Nephron (organoid): ENCODE results near the gene PRPF6.
A peak's percentile ranks its signal among the peaks of the same experiment; 100 is the strongest.

Source experiments
- H3K27ac Mint-ChIP-seq, 3 experiments: 2 replicates each; pipeline ENCODE4 v1.8.0; 2020; ENCODE audit warnings: mixed read lengths in 3 of 3, mild to moderate bottlenecking in 2 of 3, moderate library complexity in 1 of 3
- H3K27me3 Mint-ChIP-seq: 2 replicates; pipeline ENCODE4 v1.8.0; 2021; ENCODE audit warnings: low read depth, mild to moderate bottlenecking, moderate library complexity, mixed read lengths
- H3K36me3 Mint-ChIP-seq: 2 replicates; pipeline ENCODE4 v1.8.0; 2020; ENCODE audit warnings: low read depth, mixed read lengths
- H3K4me1 Mint-ChIP-seq: 2 replicates; pipeline ENCODE4 v1.8.0; 2020; ENCODE audit warnings: mixed read lengths
- H3K4me3 Mint-ChIP-seq, 3 experiments: 2 replicates each; pipeline ENCODE4 v1.8.0; 2020; ENCODE audit warnings: mild to moderate bottlenecking in 3 of 3, mixed read lengths in 3 of 3, moderate library complexity in 2 of 3
- H3K9me3 Mint-ChIP-seq: 2 replicates; pipeline ENCODE4 v1.8.0; 2020; ENCODE audit warnings: mixed read lengths
- TF ChIP-seq, protein P1 (sequence below), 3 experiments: fragments of 200-600 bp; sonication (generic); IDR thresholded peaks; one replicate each; pipeline ENCODE4 v1.5.0; 2021; ENCODE audit warnings: antibody characterized with exemption in 3 of 3; ENCODE audit not compliant: unreplicated experiment in 3 of 3

Gene PRPF6

GRCh38 chr20:63955281-63955826 is 25.6 kb upstream of the PRPF6 start:
- Mint-ChIP-seq H3K4me3 (peak overlapping the region; percentile 85 to 88 (median 86)), H3K4me1 (peaks cover 18% of the 10 kb centered on the region), H3K27ac (peak overlapping the region in 1 of 3 experiments; percentile 60), H3K27me3 (no peaks in the 10 kb centered on the region), H3K9me3 (no peaks in the 10 kb centered on the region), H3K36me3 (no peaks in the 10 kb centered on the region)
- TF ChIP-seq, protein P1, sequence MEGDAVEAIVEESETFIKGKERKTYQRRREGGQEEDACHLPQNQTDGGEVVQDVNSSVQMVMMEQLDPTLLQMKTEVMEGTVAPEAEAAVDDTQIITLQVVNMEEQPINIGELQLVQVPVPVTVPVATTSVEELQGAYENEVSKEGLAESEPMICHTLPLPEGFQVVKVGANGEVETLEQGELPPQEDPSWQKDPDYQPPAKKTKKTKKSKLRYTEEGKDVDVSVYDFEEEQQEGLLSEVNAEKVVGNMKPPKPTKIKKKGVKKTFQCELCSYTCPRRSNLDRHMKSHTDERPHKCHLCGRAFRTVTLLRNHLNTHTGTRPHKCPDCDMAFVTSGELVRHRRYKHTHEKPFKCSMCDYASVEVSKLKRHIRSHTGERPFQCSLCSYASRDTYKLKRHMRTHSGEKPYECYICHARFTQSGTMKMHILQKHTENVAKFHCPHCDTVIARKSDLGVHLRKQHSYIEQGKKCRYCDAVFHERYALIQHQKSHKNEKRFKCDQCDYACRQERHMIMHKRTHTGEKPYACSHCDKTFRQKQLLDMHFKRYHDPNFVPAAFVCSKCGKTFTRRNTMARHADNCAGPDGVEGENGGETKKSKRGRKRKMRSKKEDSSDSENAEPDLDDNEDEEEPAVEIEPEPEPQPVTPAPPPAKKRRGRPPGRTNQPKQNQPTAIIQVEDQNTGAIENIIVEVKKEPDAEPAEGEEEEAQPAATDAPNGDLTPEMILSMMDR (IDR thresholded peaks at IDR 0.05; ENCODE audit: unreplicated experiment in 3 of 3) = peak in 2 of 3 experiments; percentile 21 to 22

- Mint-ChIP-seq H3K9me3 (no peaks in the 10 kb centered on the region), H3K27ac (peak within 1 kb of the TSS in 2 of 3 experiments; percentile 63 to 76), H3K36me3 (no peaks in the 10 kb centered on the region), H3K4me1 (peaks cover 18% of the 10 kb centered on the region), H3K4me3 (peak within 1 kb of the TSS; percentile 85 to 89 (median 88)), H3K27me3 (no peaks in the 10 kb centered on the region)
- TF ChIP-seq, protein P1 (IDR thresholded peaks at IDR 0.05; ENCODE audit: unreplicated experiment in 3 of 3) = peak in 2 of 3 experiments; percentile 4 to 7
Observed at GRCh38 chr20:63955827-63956663, 24.9 kb upstream of the PRPF6 start, which contains the start of gene UCKL1. Gene UCKL1, minus strand, starts transcription at chr20:63956416. Its CDS starts 44 bp downstream, at chr20:63956372.

GRCh38 chr20:63956664-63957003 is 24.3 kb upstream of the PRPF6 start:
- H3K36me3 Mint-ChIP-seq = no peaks in the 10 kb centered on the region
- peaks cover 18% of the 10 kb centered on the region for H3K4me1 Mint-ChIP-seq
- no peaks in the 10 kb centered on the region for H3K27me3 Mint-ChIP-seq
- H3K9me3 Mint-ChIP-seq = no peaks in the 10 kb centered on the region
- peak overlapping the region; percentile 85 to 89 (median 88) for H3K4me3 Mint-ChIP-seq
- TF ChIP-seq, protein P1 (IDR thresholded peaks at IDR 0.05; ENCODE audit: unreplicated experiment in 3 of 3) = no peak
- peak overlapping the region in 1 of 3 experiments; percentile 59 for H3K27ac Mint-ChIP-seq

GRCh38 chr20:63957004-63957689 is 23.8 kb upstream of the PRPF6 start:
- TF ChIP-seq, protein P1 (IDR thresholded peaks at IDR 0.05; ENCODE audit: unreplicated experiment in 3 of 3) = peak in 1 of 3 experiments; percentile 25
- Mint-ChIP-seq H3K4me3 (peak overlapping the region; percentile 85 to 89 (median 88)), H3K36me3 (no peaks in the 10 kb centered on the region), H3K4me1 (peaks cover 18% of the 10 kb centered on the region), H3K27ac (peak overlapping the region in 2 of 3 experiments; percentile 50 to 63), H3K27me3 (no peaks in the 10 kb centered on the region), H3K9me3 (no peaks in the 10 kb centered on the region)

GRCh38 chr20:63957690-63958441 is 23.1 kb upstream of the PRPF6 start:
- H3K4me3 Mint-ChIP-seq = peak overlapping the region; percentile 80 to 88 (median 85)
- TF ChIP-seq, protein P1 (IDR thresholded peaks at IDR 0.05; ENCODE audit: unreplicated experiment in 3 of 3) = no peak
- H3K36me3 Mint-ChIP-seq = peaks cover 2% of the 10 kb centered on the region
- H3K4me1 Mint-ChIP-seq = peaks cover 18% of the 10 kb centered on the region
- peak overlapping the region in 2 of 3 experiments; percentile 50 to 63 for H3K27ac Mint-ChIP-seq
- no peaks in the 10 kb centered on the region for H3K27me3 Mint-ChIP-seq
- H3K9me3 Mint-ChIP-seq = no peaks in the 10 kb centered on the region
